Nephron (organoid): Measurements from ENCODE around the gene GLT8D2.

Source experiments
- H3K27ac Mint-ChIP-seq, 3 experiments: 2 replicates each; pipeline ENCODE4 v1.8.0; 2020; ENCODE audit warnings: mixed read lengths in 3 of 3, mild to moderate bottlenecking in 2 of 3, moderate library complexity in 1 of 3
- H3K27me3 Mint-ChIP-seq: 2 replicates; pipeline ENCODE4 v1.8.0; 2021; ENCODE audit warnings: low read depth, mild to moderate bottlenecking, moderate library complexity, mixed read lengths
- H3K36me3 Mint-ChIP-seq: 2 replicates; pipeline ENCODE4 v1.8.0; 2020; ENCODE audit warnings: low read depth, mixed read lengths
- H3K4me1 Mint-ChIP-seq: 2 replicates; pipeline ENCODE4 v1.8.0; 2020; ENCODE audit warnings: mixed read lengths
- H3K4me3 Mint-ChIP-seq, 3 experiments: 2 replicates each; pipeline ENCODE4 v1.8.0; 2020; ENCODE audit warnings: mild to moderate bottlenecking in 3 of 3, mixed read lengths in 3 of 3, moderate library complexity in 2 of 3
- H3K9me3 Mint-ChIP-seq: 2 replicates; pipeline ENCODE4 v1.8.0; 2020; ENCODE audit warnings: mixed read lengths
- TF ChIP-seq, protein P1 (sequence below), 3 experiments: fragments of 200-600 bp; sonication (generic); IDR thresholded peaks; one replicate each; pipeline ENCODE4 v1.5.0; 2021; ENCODE audit warnings: antibody characterized with exemption in 3 of 3; ENCODE audit not compliant: unreplicated experiment in 3 of 3

The GLT8D2 gene

DNA sequence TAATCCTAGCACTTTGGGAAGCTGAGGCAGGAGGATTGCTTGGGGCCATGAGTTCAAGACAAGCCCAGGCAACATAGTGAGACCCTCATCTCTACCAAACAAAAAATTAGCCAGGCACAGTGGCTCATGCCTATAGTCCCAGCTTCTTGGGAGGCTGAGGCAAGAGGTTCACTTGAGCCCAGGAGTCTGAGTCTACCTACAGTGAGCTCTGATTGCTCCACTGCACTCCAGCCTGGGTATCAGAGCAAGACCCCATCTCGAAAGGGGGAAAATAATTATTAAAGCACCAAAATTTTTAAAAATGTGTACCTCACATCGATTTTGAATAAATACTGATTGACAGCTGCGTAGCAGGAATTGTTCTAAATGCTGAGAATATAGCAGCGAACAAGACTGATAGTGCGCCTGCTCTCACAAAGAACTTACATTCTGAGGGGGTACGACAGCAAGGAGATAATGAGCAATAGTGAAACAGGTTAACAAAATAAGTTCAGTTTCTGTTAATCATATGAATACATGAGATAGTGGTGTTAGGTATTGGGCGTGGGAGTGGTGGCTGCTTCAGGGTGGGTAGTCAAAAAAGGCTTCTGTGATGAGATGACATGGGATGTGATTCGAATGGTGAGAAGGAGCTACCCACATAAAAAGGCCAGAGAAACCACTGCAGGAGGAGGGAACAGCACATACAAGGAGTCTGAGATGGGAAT is 33.9 kb upstream of the GLT8D2 start:
- TF ChIP-seq, protein P1, sequence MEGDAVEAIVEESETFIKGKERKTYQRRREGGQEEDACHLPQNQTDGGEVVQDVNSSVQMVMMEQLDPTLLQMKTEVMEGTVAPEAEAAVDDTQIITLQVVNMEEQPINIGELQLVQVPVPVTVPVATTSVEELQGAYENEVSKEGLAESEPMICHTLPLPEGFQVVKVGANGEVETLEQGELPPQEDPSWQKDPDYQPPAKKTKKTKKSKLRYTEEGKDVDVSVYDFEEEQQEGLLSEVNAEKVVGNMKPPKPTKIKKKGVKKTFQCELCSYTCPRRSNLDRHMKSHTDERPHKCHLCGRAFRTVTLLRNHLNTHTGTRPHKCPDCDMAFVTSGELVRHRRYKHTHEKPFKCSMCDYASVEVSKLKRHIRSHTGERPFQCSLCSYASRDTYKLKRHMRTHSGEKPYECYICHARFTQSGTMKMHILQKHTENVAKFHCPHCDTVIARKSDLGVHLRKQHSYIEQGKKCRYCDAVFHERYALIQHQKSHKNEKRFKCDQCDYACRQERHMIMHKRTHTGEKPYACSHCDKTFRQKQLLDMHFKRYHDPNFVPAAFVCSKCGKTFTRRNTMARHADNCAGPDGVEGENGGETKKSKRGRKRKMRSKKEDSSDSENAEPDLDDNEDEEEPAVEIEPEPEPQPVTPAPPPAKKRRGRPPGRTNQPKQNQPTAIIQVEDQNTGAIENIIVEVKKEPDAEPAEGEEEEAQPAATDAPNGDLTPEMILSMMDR (IDR thresholded peaks at IDR 0.05; ENCODE audit: unreplicated experiment in 3 of 3), result no peak
- H3K36me3 Mint-ChIP-seq, result peaks cover 41% of the 10 kb centered on the region
- no peak overlapping the region for H3K4me3 Mint-ChIP-seq
- H3K27ac Mint-ChIP-seq, result no peak overlapping the region
- no peaks in the 10 kb centered on the region for H3K27me3 Mint-ChIP-seq
- no peaks in the 10 kb centered on the region for H3K9me3 Mint-ChIP-seq
- H3K4me1 Mint-ChIP-seq, result no peaks in the 10 kb centered on the region

- no peaks in the 10 kb centered on the region for H3K27me3 Mint-ChIP-seq
- no peaks in the 10 kb centered on the region for H3K9me3 Mint-ChIP-seq
- no peaks in the 10 kb centered on the region for H3K4me1 Mint-ChIP-seq
- peaks cover 40% of the 10 kb centered on the region for H3K36me3 Mint-ChIP-seq
- TF ChIP-seq, protein P1 (IDR thresholded peaks at IDR 0.05; ENCODE audit: unreplicated experiment in 3 of 3), result no peak
- no peak overlapping the region for H3K27ac Mint-ChIP-seq
- no peak overlapping the region for H3K4me3 Mint-ChIP-seq
Measured at GRCh38 chr12:104080764-104081163, 30.8 kb upstream of the GLT8D2 start.

DNA sequence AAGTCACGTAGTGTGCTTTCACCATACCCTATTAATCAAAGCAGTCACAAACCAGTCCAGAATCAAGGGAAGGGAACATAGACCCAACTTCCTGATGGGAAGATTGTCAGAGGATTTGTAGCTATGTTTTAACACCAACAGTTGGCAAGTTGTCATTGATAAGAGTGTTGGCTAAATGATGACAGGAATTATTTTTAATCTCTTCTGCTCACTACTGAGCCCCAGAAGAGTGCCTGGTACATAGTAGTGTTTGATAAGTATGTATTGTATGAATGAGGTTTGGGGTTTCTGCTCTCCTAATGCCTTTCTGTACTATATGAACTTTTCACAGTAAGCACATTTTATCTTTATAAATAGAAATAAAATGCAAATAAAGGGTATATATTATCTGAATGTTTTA is 29.0 kb upstream of the GLT8D2 start:
- no peak overlapping the region for H3K27ac Mint-ChIP-seq
- H3K36me3 Mint-ChIP-seq, result peaks cover 32% of the 10 kb centered on the region
- no peaks in the 10 kb centered on the region for H3K9me3 Mint-ChIP-seq
- H3K4me3 Mint-ChIP-seq, result no peak overlapping the region
- no peaks in the 10 kb centered on the region for H3K27me3 Mint-ChIP-seq
- H3K4me1 Mint-ChIP-seq, result no peaks in the 10 kb centered on the region
- TF ChIP-seq, protein P1 (IDR thresholded peaks at IDR 0.05; ENCODE audit: unreplicated experiment in 3 of 3), result no peak

GRCh38 chr12:104073699-104074098 is 23.7 kb upstream of the GLT8D2 start:
- Mint-ChIP-seq H3K36me3 (peaks cover 51% of the 10 kb centered on the region), H3K27ac (no peak overlapping the region), H3K4me3 (no peak overlapping the region), H3K9me3 (no peaks in the 10 kb centered on the region), H3K4me1 (no peaks in the 10 kb centered on the region), H3K27me3 (no peaks in the 10 kb centered on the region)
- TF ChIP-seq, protein P1 (IDR thresholded peaks at IDR 0.05; ENCODE audit: unreplicated experiment in 3 of 3), result no peak

GRCh38 chr12:104072099-104072498 is 22.1 kb upstream of the GLT8D2 start:
- TF ChIP-seq, protein P1 (IDR thresholded peaks at IDR 0.05; ENCODE audit: unreplicated experiment in 3 of 3), result no peak
- H3K36me3 Mint-ChIP-seq, result peaks cover 59% of the 10 kb centered on the region
- no peaks in the 10 kb centered on the region for H3K27me3 Mint-ChIP-seq
- H3K27ac Mint-ChIP-seq, result no peak overlapping the region
- no peaks in the 10 kb centered on the region for H3K9me3 Mint-ChIP-seq
- H3K4me1 Mint-ChIP-seq, result peaks cover 7% of the 10 kb centered on the region
- no peak overlapping the region for H3K4me3 Mint-ChIP-seq

- TF ChIP-seq, protein P1 (IDR thresholded peaks at IDR 0.05; ENCODE audit: unreplicated experiment in 3 of 3), result no peak
- Mint-ChIP-seq H3K9me3 (no peaks in the 10 kb centered on the region), H3K4me1 (peaks cover 30% of the 10 kb centered on the region), H3K27ac (peak overlapping the region; percentile 83 to 94 (median 88)), H3K27me3 (peaks cover 4% of the 10 kb centered on the region), H3K4me3 (peak overlapping the region; percentile 95 to 97 (median 96)), H3K36me3 (peaks cover 22% of the 10 kb centered on the region)
Measured at GRCh38 chr12:104064842-104065427, 14.9 kb upstream of the GLT8D2 start.
